A673 (cell line): ENCODE data around the gene ARL14. TPM values are rescaled to one million over a fixed set of nuclear protein-coding genes. Genes with fewer than 3 reads are reported as not detected.

Experiments
- BruUV-seq: library from RNA; stranded (reverse); fragments of 400-500 nt; replicated peaks from 2 replicates; lab custom pipeline; 2021; lab: Mats Ljungman, UMichigan
- CTCF ChIA-PET: fragments of 300-600 bp; sonication (Branson Sonifier 250); formaldehyde crosslinking; loops from one replicate; lab custom pipeline; 2022; ENCODE audit warnings: antibody characterized with exemption; lab: Charles Lee
- POLR2A ChIA-PET: fragments of 300-600 bp; sonication (Branson Sonifier 250); formaldehyde crosslinking; loops from one replicate; lab custom pipeline; 2022; ENCODE audit warnings: antibody characterized with exemption; ENCODE audit not compliant: low non-redundant PET; lab: Charles Lee
- DNase-seq: peaks from one replicate; pipeline ENCODE4 v3.0.0-alpha.2; 2015; ENCODE audit warnings: low spot score
- H3K27ac ChIP-seq: fragments of 200-600 bp; sonication (generic); 2 replicates; pipeline ENCODE4 v1.5.1; 2016; ENCODE audit warnings: mixed run types, low read depth, mild to moderate bottlenecking, mixed read lengths, antibody characterized with exemption, low read length; ENCODE audit not compliant: poor library complexity, severe bottlenecking
- H3K27me3 ChIP-seq: fragments of 200-600 bp; sonication (generic); replicated peaks from 2 replicates; pipeline ENCODE4 v1.6.1; 2017; ENCODE audit warnings: mixed run types, low read depth, mild to moderate bottlenecking, mixed read lengths, antibody characterized with exemption, low read length; ENCODE audit not compliant: insufficient read depth, poor library complexity
- H3K36me3 ChIP-seq: fragments of 200-600 bp; sonication (generic); 2 replicates; pipeline ENCODE4 v1.6.1; 2016; ENCODE audit warnings: mixed run types, mild to moderate bottlenecking, mixed read lengths, antibody characterized with exemption, low read length; ENCODE audit not compliant: insufficient read depth, poor library complexity, severe bottlenecking
- H3K4me1 ChIP-seq: fragments of 200-600 bp; sonication (generic); 2 replicates; pipeline ENCODE4 v1.6.1; 2017; ENCODE audit warnings: mixed run types, mild to moderate bottlenecking, mixed read lengths, antibody characterized with exemption, low read length; ENCODE audit not compliant: insufficient read depth, poor library complexity, severe bottlenecking
- H3K4me3 ChIP-seq: fragments of 200-600 bp; sonication (generic); 2 replicates; pipeline ENCODE4 v1.5.1; 2016; ENCODE audit warnings: low read depth, mixed run types, mild to moderate bottlenecking, mixed read lengths, low read length; ENCODE audit not compliant: poor library complexity, severe bottlenecking
- H3K9me3 ChIP-seq: fragments of 200-600 bp; sonication (generic); 2 replicates; pipeline ENCODE4 v1.6.1; 2016; ENCODE audit warnings: mixed run types, low read depth, mild to moderate bottlenecking, mixed read lengths, antibody characterized with exemption, low read length; ENCODE audit not compliant: poor library complexity, severe bottlenecking
- EZH2 ChIP-seq: fragments of 200-600 bp; sonication (generic); IDR thresholded peaks from 2 replicates; pipeline ENCODE4 v1.6.1; 2017; ENCODE audit warnings: borderline replicate concordance, low read depth, mild to moderate bottlenecking, mixed read lengths, antibody characterized with exemption, low read length; ENCODE audit not compliant: poor library complexity, severe bottlenecking
- intact Hi-C: fragments of 100-400 bp; cut with micrococcal nuclease; formaldehyde crosslinking; loops from one replicate; pipeline ENCODE4 v1.10.0; 2022; ENCODE audit not compliant: unreplicated experiment
- total RNA-seq: library from RNA; stranded (reverse); gene quantifications from 2 replicates; pipeline ENCODE4 v1.2.3, GENCODE V29; 2021
- TF ChIP-seq, protein P1 (sequence below): fragments of 300-800, 200-600 bp; sonication (generic); conservative IDR thresholded peaks from 2 replicates; pipeline ENCODE4 v1.5.1; 2017; ENCODE audit warnings: low read depth, mild to moderate bottlenecking, antibody characterized with exemption, low read length, moderate library complexity, mixed read lengths

ARL14 gene
- total RNA-seq, 1 experiment from 2014 or later = not detected

DNA sequence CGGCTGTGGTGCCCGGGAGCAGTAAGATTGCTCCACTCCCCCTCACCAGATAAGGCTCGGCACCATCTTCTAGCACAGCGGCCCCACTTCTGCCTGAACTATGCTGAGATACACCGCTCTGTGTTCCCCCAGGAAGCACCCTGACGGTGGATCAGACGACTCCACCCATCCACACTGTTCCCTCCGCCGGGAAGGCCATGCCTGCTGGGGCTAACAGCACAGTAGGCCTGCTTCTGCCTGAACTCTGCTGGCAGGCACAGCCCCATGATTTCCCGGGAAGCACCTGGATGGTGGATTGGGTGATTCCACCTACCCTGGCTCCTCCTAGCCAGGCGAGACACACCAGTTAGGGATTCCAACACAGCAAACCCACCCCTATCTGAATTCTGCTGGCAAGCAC, 42.8 kb downstream of the ARL14 start:
- no peaks in the 10 kb centered on the region for H3K4me1 ChIP-seq
- H3K36me3 ChIP-seq = no peaks in the 10 kb centered on the region
- H3K4me3 ChIP-seq = no peak overlapping the region
- POLR2A ChIA-PET = no interaction called here
- DNase-seq = no peak
- no peaks in the 10 kb centered on the region for H3K9me3 ChIP-seq
- CTCF ChIA-PET = no interaction called here
- H3K27ac ChIP-seq = no peak overlapping the region
- H3K27me3 ChIP-seq = no peaks in the 10 kb centered on the region
- TF ChIP-seq, protein P1, sequence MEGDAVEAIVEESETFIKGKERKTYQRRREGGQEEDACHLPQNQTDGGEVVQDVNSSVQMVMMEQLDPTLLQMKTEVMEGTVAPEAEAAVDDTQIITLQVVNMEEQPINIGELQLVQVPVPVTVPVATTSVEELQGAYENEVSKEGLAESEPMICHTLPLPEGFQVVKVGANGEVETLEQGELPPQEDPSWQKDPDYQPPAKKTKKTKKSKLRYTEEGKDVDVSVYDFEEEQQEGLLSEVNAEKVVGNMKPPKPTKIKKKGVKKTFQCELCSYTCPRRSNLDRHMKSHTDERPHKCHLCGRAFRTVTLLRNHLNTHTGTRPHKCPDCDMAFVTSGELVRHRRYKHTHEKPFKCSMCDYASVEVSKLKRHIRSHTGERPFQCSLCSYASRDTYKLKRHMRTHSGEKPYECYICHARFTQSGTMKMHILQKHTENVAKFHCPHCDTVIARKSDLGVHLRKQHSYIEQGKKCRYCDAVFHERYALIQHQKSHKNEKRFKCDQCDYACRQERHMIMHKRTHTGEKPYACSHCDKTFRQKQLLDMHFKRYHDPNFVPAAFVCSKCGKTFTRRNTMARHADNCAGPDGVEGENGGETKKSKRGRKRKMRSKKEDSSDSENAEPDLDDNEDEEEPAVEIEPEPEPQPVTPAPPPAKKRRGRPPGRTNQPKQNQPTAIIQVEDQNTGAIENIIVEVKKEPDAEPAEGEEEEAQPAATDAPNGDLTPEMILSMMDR = no peak
- TF ChIP-seq EZH2 = no peak
- BruUV-seq = no TSS peak
- intact Hi-C loops = no loop called here

DNA sequence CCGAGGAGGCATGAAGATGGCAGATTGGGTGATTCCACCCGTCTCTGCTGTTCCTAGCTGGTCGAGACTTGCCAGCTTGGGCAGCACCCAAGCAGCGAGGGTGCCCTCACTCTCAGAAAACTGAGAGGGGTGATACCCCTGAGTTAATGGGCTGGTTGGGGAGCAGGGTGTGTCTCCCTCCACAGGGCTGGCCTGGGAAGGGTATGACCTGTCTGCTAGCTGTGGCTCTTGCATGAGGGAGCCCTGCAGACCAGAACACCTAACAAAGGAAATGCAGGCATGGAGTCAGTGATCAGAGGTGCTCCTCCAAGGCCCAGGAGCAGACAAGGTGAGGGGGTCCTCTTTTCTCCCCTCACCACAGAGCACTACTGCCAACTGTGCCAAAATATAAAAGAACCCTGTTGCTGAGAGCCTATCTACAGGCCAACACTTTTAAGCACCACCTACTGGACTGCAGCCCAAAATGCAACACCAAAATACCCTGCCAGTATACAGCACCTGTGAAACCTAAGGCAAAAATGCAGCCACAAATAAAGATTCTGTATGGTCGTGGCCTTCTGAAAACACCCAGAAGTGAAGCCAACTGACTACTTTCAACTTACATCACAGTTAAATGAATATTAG, 43.3 kb downstream of the ARL14 start:
- intact Hi-C loops = no loop called here
- Histone ChIP-seq H3K27me3 (no peaks in the 10 kb centered on the region), H3K9me3 (no peaks in the 10 kb centered on the region), H3K4me3 (no peak overlapping the region), H3K36me3 (no peaks in the 10 kb centered on the region), H3K27ac (no peak overlapping the region), H3K4me1 (no peaks in the 10 kb centered on the region)
- ChIA-PET POLR2A (no interaction called here), CTCF (no interaction called here)
- DNase-seq = no peak
- no TSS peak for BruUV-seq
- TF ChIP-seq EZH2 = no peak
- TF ChIP-seq, protein P1 = 0 out of 2 replicates have a peak, but pooled peaks have one; percentile 18

DNA sequence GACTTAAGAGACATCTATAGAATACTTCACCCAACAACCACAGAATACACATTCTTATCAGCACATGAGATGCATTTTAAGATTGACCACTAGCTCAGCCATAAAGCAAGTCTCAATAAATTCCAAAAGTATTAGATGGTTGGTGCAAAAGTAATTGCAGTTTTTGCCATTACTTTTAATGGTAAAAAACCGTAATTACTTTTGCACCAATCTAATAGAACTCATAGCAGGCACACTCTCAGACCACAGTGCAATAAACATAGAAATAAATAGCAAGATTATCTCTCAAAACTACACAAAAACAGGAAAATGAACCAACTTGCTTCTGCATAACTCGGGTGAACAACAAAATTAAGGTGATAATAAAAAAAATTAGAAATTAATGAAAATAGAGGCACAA, 45.4 kb downstream of the ARL14 start:
- Histone ChIP-seq H3K4me1 (no peaks in the 10 kb centered on the region), H3K4me3 (no peak overlapping the region), H3K36me3 (no peaks in the 10 kb centered on the region), H3K27ac (no peak overlapping the region), H3K27me3 (no peaks in the 10 kb centered on the region), H3K9me3 (no peaks in the 10 kb centered on the region)
- TF ChIP-seq, protein P1 = no peak
- no peak for TF ChIP-seq EZH2
- no TSS peak for BruUV-seq
- no peak for DNase-seq
- POLR2A ChIA-PET = no interaction called here
- CTCF ChIA-PET = no interaction called here
- intact Hi-C loops = no loop called here
